OCI-LY7 (cell line): Measurements from ENCODE around the gene NCKAP5. TPM values are rescaled to one million over a fixed set of nuclear protein-coding genes. Genes with fewer than 3 reads are reported as not detected.

Experiments used
- BruUV-seq: library from RNA; stranded (reverse); fragments of 400-500 nt; replicated peaks from 2 replicates; lab custom pipeline; 2021; lab: Mats Ljungman, UMichigan
- CTCF ChIA-PET: fragments of 300-600 bp; sonication (Branson Sonifier 250); formaldehyde crosslinking; loops from one replicate; lab custom pipeline; 2022; ENCODE audit warnings: antibody characterized with exemption; ENCODE audit not compliant: unreplicated experiment; lab: Charles Lee
- POLR2A ChIA-PET: fragments of 300-600 bp; sonication (Branson Sonifier 250); formaldehyde crosslinking; loops from one replicate; lab custom pipeline; 2022; ENCODE audit warnings: antibody characterized with exemption; lab: Charles Lee
- DNase-seq: peaks from one replicate; pipeline ENCODE4 v3.0.0-alpha.2; 2015; ENCODE audit warnings: low spot score
- H2AFZ ChIP-seq: fragments of 200-600 bp; sonication (generic), shearing (Covaris generic); 2 replicates; pipeline ENCODE4 v1.6.1; 2014; ENCODE audit warnings: mild to moderate bottlenecking, antibody characterized with exemption, low read length, moderate library complexity
- H3K27ac ChIP-seq: fragments of 200-600 bp; sonication (generic); 2 replicates; pipeline ENCODE4 v1.5.1; 2014; ENCODE audit warnings: mixed run types, low read depth, mild to moderate bottlenecking, moderate library complexity, low read length, inconsistent platforms; ENCODE audit not compliant: poor library complexity, severe bottlenecking
- H3K36me3 ChIP-seq: fragments of 200-600 bp; sonication (generic); 2 replicates; pipeline ENCODE4 v1.6.1; 2014; ENCODE audit warnings: mild to moderate bottlenecking, antibody characterized with exemption, low read length, moderate library complexity, mixed read lengths; ENCODE audit not compliant: insufficient read depth
- H3K4me1 ChIP-seq: fragments of 200-600 bp; sonication (generic); 2 replicates; pipeline ENCODE4 v1.5.1; 2014; ENCODE audit warnings: mild to moderate bottlenecking, low read length; ENCODE audit not compliant: insufficient read depth, poor library complexity, severe bottlenecking
- H3K4me2 ChIP-seq: fragments of 200-600 bp; sonication (generic); 2 replicates; pipeline ENCODE4 v1.6.1; 2014; ENCODE audit warnings: mild to moderate bottlenecking, low read length
- H3K4me3 ChIP-seq: fragments of 200-600 bp; sonication (generic); 2 replicates; pipeline ENCODE4 v1.5.1; 2014; ENCODE audit warnings: mild to moderate bottlenecking, low read depth, low read length; ENCODE audit not compliant: poor library complexity, severe bottlenecking
- H3K79me2 ChIP-seq: fragments of 200-600 bp; sonication (generic); 2 replicates; pipeline ENCODE4 v1.6.1; 2016; ENCODE audit warnings: low read depth, mild to moderate bottlenecking, low read length, moderate library complexity, mixed read lengths; ENCODE audit not compliant: insufficient read depth
- H3K9me2 ChIP-seq: fragments of 200-600 bp; sonication (generic); 2 replicates; pipeline ENCODE4 v1.6.1; 2016; ENCODE audit warnings: mild to moderate bottlenecking, low read length, mixed read lengths; ENCODE audit not compliant: insufficient read depth
- H3K9me3 ChIP-seq: fragments of 200-600 bp; sonication (generic); 2 replicates; pipeline ENCODE4 v1.6.1; 2014; ENCODE audit warnings: mild to moderate bottlenecking, mixed run types, low read length, mixed read lengths
- H4K20me1 ChIP-seq: fragments of 200-600 bp; sonication (generic); 2 replicates; pipeline ENCODE4 v1.6.1; 2014; ENCODE audit warnings: mild to moderate bottlenecking, antibody characterized with exemption, low read length, moderate library complexity, mixed read lengths; ENCODE audit not compliant: insufficient read depth
- EZH2phosphoT487 ChIP-seq: fragments of 200-600 bp; sonication (generic); IDR thresholded peaks from 2 replicates; pipeline ENCODE4 v1.6.1; 2018; ENCODE audit warnings: low read depth, borderline replicate concordance, mild to moderate bottlenecking, mixed run types, antibody characterized with exemption, low read length, moderate library complexity, mixed read lengths
- intact Hi-C: fragments of 100-400 bp; cut with micrococcal nuclease; formaldehyde crosslinking; loops from one replicate; pipeline ENCODE4 v1.10.0; 2022; ENCODE audit not compliant: unreplicated experiment
- total RNA-seq, 2 experiments: library from RNA; depleted of rRNA in 1 of 2; stranded (reverse); fragments of >200 nt in 1 of 2; shearing (Covaris generic) in 1 of 2; gene quantifications; 2 replicates each; pipeline ENCODE4 v1.2.3, GENCODE V29; 2014 to 2022
- TF ChIP-seq, protein P1 (sequence below): fragments of 200-600 bp; sonication (generic); conservative IDR thresholded peaks from 2 replicates; pipeline ENCODE4 v1.5.1; 2014; ENCODE audit warnings: mild to moderate bottlenecking, antibody characterized with exemption, low read length, moderate library complexity, mixed read lengths

NCKAP5 gene
- total RNA-seq, 2 experiments from 2014 or later = not detected

DNA sequence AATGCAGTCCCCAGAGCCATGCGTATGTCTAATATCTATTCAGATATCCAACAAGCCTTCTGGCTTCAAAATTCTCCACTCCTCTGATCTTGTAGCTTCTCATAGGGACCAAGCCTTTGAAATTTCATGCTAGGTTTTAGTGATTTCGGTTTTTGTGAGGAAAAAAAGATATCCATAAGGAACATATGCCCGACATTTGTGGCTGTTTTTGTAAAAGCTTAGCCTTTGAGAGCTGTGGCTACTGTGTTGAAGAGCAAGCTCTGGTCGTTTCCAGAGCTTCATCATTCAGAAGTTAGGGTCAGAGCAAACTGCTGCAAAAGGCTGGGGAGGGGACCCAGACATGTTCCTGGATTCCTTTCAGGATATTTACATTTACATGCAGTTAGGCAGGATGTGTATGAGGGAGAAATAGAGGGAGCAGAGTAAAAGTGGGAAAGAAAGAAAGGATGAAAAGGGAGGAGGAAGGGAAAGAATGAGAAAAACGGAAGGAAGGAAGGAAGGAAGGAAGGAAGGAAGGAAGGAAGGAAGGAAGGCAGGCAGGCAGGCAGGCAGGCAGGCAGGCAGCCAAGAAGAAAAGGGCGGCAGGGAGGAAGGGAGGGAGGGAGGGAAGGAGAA, 70.2 kb downstream of the NCKAP5 start:
- H3K4me1 ChIP-seq = no peaks in the 10 kb centered on the region
- TF ChIP-seq, protein P1, sequence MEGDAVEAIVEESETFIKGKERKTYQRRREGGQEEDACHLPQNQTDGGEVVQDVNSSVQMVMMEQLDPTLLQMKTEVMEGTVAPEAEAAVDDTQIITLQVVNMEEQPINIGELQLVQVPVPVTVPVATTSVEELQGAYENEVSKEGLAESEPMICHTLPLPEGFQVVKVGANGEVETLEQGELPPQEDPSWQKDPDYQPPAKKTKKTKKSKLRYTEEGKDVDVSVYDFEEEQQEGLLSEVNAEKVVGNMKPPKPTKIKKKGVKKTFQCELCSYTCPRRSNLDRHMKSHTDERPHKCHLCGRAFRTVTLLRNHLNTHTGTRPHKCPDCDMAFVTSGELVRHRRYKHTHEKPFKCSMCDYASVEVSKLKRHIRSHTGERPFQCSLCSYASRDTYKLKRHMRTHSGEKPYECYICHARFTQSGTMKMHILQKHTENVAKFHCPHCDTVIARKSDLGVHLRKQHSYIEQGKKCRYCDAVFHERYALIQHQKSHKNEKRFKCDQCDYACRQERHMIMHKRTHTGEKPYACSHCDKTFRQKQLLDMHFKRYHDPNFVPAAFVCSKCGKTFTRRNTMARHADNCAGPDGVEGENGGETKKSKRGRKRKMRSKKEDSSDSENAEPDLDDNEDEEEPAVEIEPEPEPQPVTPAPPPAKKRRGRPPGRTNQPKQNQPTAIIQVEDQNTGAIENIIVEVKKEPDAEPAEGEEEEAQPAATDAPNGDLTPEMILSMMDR = no peak
- no peak for TF ChIP-seq EZH2phosphoT487
- POLR2A ChIA-PET = no interaction called here
- intact Hi-C loops = no loop called here
- no peaks in the 10 kb centered on the region for H3K9me2 ChIP-seq
- H2AFZ ChIP-seq = no peak overlapping the region
- BruUV-seq = no TSS peak
- H3K4me3 ChIP-seq = no peak overlapping the region
- no peaks in the 10 kb centered on the region for H3K9me3 ChIP-seq
- DNase-seq = no peak
- H3K27ac ChIP-seq = no peak overlapping the region
- CTCF ChIA-PET = no interaction called here
- H3K36me3 ChIP-seq = no peaks in the 10 kb centered on the region
- no peak overlapping the region for H3K4me2 ChIP-seq
- H4K20me1 ChIP-seq = no peaks in the 10 kb centered on the region
- no peaks in the 10 kb centered on the region for H3K79me2 ChIP-seq

DNA sequence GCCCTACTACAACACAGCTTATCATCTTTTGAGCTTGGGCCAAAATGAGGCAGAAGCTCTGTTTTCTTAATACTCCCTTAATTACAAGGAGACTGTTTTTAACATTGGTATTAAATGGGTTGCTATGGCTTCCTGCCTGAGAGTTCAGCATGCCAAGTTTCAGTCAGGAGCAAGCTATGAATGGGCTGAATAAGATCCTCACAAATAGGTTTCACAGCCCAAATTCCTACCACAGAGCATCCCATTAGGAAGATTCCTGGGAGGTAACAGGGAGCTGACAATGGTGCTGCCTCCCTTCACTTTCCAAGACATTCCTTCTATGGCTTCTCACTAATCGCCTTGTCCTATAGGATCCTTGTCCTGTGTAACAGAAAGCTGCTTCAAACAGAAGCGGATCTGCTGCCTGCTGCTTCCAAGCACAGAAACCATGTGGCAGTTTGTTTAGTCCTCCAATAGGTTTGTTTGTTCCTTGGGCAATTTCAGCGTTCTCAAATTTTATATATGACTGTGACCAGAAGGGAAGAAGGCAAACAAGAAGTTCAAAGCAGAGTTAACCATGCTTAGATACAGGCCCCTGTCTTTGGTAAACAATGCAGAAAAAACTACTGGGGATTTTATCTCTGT, 70.9 kb downstream of the NCKAP5 start:
- Histone ChIP-seq H3K9me3 (no peaks in the 10 kb centered on the region), H3K4me2 (no peak overlapping the region), H3K79me2 (no peaks in the 10 kb centered on the region), H3K27ac (no peak overlapping the region), H3K4me3 (no peak overlapping the region), H3K9me2 (no peaks in the 10 kb centered on the region), H3K4me1 (no peaks in the 10 kb centered on the region), H2AFZ (no peak overlapping the region), H4K20me1 (no peaks in the 10 kb centered on the region), H3K36me3 (no peaks in the 10 kb centered on the region)
- TF ChIP-seq, protein P1 = no peak
- no peak for TF ChIP-seq EZH2phosphoT487
- no TSS peak for BruUV-seq
- intact Hi-C loops = no loop called here
- ChIA-PET POLR2A (no interaction called here), CTCF (no interaction called here)
- DNase-seq = no peak
